GM13977 (cell line): ENCODE data around the gene IL4R.

ENCODE experiments used
- DNase-seq: peaks from one replicate; pipeline ENCODE4 v3.0.0; 2012; ENCODE audit warnings: low spot score
- in situ Hi-C: fragments of 300-500 bp; cut with MboI; formaldehyde crosslinking; loops from one replicate; pipeline ENCODE4 v1.12.0; 2022; ENCODE audit warnings: low sequenced_read_pairs, low pct_unique_long_range_greater_than_20kb, mixed read lengths, inconsistent platforms; ENCODE audit not compliant: unreplicated experiment
- TF ChIP-seq, protein P1 (sequence below): IDR thresholded peaks from 2 replicates; pipeline ENCODE4 v1.5.1; 2012; ENCODE audit warnings: mild to moderate bottlenecking, control low read depth; ENCODE audit not compliant: insufficient read depth; ENCODE audit errors: extremely low read depth, missing control alignments

Gene IL4R

DNA sequence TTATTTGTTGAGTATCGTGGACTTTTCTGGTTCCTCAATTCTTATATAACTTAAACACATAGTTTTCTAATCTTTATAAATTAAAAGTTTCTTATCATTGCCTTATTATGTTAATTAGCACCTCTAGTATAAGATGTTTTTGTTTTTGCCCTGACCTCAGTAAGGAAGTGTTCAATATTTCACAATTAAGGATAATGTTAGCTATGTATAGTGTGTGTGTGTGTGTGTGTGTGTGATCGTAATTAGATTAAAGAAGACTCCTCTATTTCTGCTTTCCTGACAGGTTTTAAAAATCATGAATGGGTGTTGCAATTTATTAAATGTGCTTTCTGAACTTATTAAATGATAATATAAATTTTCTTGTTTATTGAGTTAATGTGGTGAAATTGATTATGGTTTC, 100.2 kb downstream of the IL4R start:
- TF ChIP-seq, protein P1, sequence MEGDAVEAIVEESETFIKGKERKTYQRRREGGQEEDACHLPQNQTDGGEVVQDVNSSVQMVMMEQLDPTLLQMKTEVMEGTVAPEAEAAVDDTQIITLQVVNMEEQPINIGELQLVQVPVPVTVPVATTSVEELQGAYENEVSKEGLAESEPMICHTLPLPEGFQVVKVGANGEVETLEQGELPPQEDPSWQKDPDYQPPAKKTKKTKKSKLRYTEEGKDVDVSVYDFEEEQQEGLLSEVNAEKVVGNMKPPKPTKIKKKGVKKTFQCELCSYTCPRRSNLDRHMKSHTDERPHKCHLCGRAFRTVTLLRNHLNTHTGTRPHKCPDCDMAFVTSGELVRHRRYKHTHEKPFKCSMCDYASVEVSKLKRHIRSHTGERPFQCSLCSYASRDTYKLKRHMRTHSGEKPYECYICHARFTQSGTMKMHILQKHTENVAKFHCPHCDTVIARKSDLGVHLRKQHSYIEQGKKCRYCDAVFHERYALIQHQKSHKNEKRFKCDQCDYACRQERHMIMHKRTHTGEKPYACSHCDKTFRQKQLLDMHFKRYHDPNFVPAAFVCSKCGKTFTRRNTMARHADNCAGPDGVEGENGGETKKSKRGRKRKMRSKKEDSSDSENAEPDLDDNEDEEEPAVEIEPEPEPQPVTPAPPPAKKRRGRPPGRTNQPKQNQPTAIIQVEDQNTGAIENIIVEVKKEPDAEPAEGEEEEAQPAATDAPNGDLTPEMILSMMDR = no peak
- in situ Hi-C loops = no loop called here
- no peak for DNase-seq
